Aorta (tissue), 5 donors: Measurements from ENCODE around the gene MAGEB4. TPM values are rescaled to one million over a fixed set of nuclear protein-coding genes. Genes with fewer than 3 reads are reported as not detected.
"Not testable (repeated sequence)": the region's sequence is repeated elsewhere in the genome, so short reads cannot be mapped to it uniquely, and the experiment has no call there.

ENCODE experiments used
- ATAC-seq: fragments of 200-7000 bp; cut with Tn5 transposase; one replicate; pipeline ENCODE4 v1.9.1; 2022; ENCODE audit warnings: moderate library complexity; ENCODE audit not compliant: low FRiP score
- DNase-seq, 2 donors: peaks; one replicate each; pipeline ENCODE4 v3.0.0-alpha.2; 2020
- H3K27ac ChIP-seq, 2 donors: one replicate each; pipeline ENCODE4 v1.5.1; 2013; ENCODE audit warnings: low read length in 2 of 2, mild to moderate bottlenecking in 2 of 2, moderate library complexity in 2 of 2, control low read depth in 1 of 2, inconsistent platforms in 1 of 2, low read depth in 1 of 2
- H3K27me3 ChIP-seq, 2 donors: one replicate each; pipeline ENCODE4 v1.6.1; 2013; ENCODE audit warnings: control low read depth in 1 of 2, low read length in 1 of 2, mild to moderate bottlenecking in 1 of 2, moderate library complexity in 1 of 2; ENCODE audit not compliant: insufficient read depth in 2 of 2, control insufficient read depth in 1 of 2
- H3K36me3 ChIP-seq, 2 donors: one replicate each; pipeline ENCODE4 v1.6.1; 2013; ENCODE audit warnings: control low read depth in 1 of 2, low read length in 1 of 2, mild to moderate bottlenecking in 1 of 2; ENCODE audit not compliant: insufficient read depth in 2 of 2, control insufficient read depth in 1 of 2
- H3K4me1 ChIP-seq, 2 donors: one replicate each; pipeline ENCODE4 v1.6.1; 2013; ENCODE audit warnings: low read length in 2 of 2, control low read depth in 1 of 2, mild to moderate bottlenecking in 1 of 2, moderate library complexity in 1 of 2; ENCODE audit not compliant: insufficient read depth in 2 of 2, control insufficient read depth in 1 of 2
- H3K4me3 ChIP-seq, 2 donors: one replicate each; pipeline ENCODE4 v1.5.1; 2013; ENCODE audit warnings: low read length in 2 of 2, control low read depth in 1 of 2, mild to moderate bottlenecking in 1 of 2
- H3K9me3 ChIP-seq: one replicate; pipeline ENCODE4 v1.6.1; 2013; ENCODE audit warnings: mild to moderate bottlenecking, low read length; ENCODE audit not compliant: control insufficient read depth
- WGBS, 2 donors: extraction: QIAGEN DNeasy Blood & Tissue Kit; methylation state at CpG; one replicate each; pipeline ENCODE4 v1.1.7; 2013; 5-methylcytosine and 5-hydroxymethylcytosine counted together
- intact Hi-C, 2 donors: fragments of 100-400 bp; cut with DNase I; formaldehyde crosslinking; loops; one replicate each; pipeline versions ENCODE4 v1.14.2 to v1.15.0; 2022
- long read RNA-seq, 2 donors: library from polyadenylated mRNA; unstranded; transcript quantifications; one replicate each; pipeline ENCODE4 v2.0.0, GENCODE V29; 2020 to 2021
- polyA plus RNA-seq, 2 donors: library from polyadenylated mRNA; stranded (reverse); fragments of 200-250 nt; gene quantifications; one replicate each; pipeline ENCODE4 v1.2.3, GENCODE V29; 2013
- total RNA-seq, 2 donors: library from RNA; stranded (reverse); fragmentation: NEBNext Ultra II Directional; extraction: Animal tissue kit (Norgen Biotek cat#: 25700); gene quantifications; one replicate each; pipeline ENCODE4 v1.2.1, GENCODE V29; 2021
- donor health status: healthy with polysubstance abuse.
- donor health status: Bipolar disorder and iron deficiency.
- donor health status: DM: no; HTN: no; CAD: no.
- donor health status: DM: no; HTN: no; CAD: no.
- donor health status: DM: yes; HTN: yes; CAD: no.

The MAGEB4 gene
- total RNA-seq (not detected), polyA plus RNA-seq (not detected)
- long read RNA-seq, donor 1: 0 reads
- long read RNA-seq, donor 2: 0 reads

DNA sequence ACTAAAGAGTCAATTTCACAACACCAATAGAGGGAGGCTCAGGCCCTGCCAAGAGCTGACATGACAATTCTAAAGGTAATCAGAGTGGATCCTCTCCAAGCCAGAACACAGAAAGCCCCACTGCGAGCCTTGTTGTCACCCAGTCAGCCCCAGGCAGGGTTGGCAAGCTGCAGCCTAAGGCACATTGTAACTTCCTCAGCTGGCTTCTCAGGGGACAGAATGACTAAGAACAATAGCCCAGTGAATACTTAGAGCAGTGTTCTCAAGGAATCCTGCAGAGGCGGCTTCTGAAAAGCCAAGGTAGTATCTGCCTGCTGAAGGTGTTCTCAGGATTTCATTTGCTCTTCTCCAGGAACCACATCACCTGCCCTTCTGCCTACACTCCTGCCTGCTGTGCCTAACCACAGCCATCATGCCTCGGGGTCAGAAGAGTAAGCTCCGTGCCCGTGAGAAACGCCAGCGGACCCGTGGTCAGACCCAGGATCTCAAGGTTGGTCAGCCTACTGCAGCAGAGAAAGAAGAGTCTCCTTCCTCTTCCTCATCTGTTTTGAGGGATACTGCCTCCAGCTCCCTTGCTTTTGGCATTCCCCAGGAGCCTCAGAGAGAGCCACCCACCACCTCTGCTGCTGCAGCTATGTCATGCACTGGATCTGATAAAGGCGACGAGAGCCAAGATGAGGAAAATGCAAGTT is at the start of gene MAGEB4:
MAGEB4 (plus strand) TSS at position 277 of the 692 bp plus-strand sequence; CDS start at position 413, 136 bp downstream.
- Histone ChIP-seq H3K36me3 (no peaks in the 10 kb centered on the region), H3K4me1 (no peaks in the 10 kb centered on the region), H3K27ac (no peak within 1 kb of the TSS), H3K27me3 (no peaks in the 10 kb centered on the region), H3K4me3 (no peak within 1 kb of the TSS), H3K9me3 (no peaks in the 10 kb centered on the region)
- DNase-seq: no peak
- 88 to 93% methylated on average over 10 of the region's 10 CpGs for WGBS, 2 donors
- no peak for ATAC-seq
- intact Hi-C loops: no loop called here

GRCh38 chrX:30193910-30194309 is 47.9 kb upstream of the MAGEB4 start:
- intact Hi-C loops, DNase-seq, H3K4me1 ChIP-seq, ATAC-seq, H3K27ac ChIP-seq, H3K27me3 ChIP-seq, H3K9me3 ChIP-seq, H3K4me3 ChIP-seq, H3K36me3 ChIP-seq: not testable (repeated sequence)
- 51 to 77% methylated on average over 6 of the region's 6 CpGs for WGBS, 2 donors

DNA sequence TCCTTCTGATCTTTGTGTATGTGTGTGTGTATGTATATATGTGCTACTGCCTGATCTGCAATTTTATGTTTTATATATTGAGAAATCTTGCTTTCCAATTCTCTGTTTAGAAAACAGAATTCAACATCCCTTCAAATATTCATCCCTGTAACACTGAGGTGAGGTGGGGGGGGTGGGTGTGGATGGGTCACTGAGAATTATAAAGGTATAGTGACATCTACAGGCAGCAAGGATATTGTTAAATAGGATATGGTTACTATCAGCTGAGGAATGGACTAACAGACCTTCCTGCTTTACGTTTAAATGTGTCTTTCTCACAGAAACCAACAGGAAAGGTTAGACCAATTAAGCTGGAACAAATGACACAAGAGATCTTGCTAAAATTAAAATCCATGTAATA is 45.5 kb upstream of the MAGEB4 start:
- no peaks in the 10 kb centered on the region for H3K4me1 ChIP-seq
- DNase-seq (no peak), ATAC-seq (no peak)
- no peaks in the 10 kb centered on the region for H3K36me3 ChIP-seq
- no peak overlapping the region for H3K4me3 ChIP-seq
- no peak overlapping the region for H3K27ac ChIP-seq
- no peaks in the 10 kb centered on the region for H3K27me3 ChIP-seq
- intact Hi-C loops: no loop called here
- 17 to 33% methylated on average over 1 of the region's 1 CpG for WGBS, 2 donors
- H3K9me3 ChIP-seq: no peaks in the 10 kb centered on the region

DNA sequence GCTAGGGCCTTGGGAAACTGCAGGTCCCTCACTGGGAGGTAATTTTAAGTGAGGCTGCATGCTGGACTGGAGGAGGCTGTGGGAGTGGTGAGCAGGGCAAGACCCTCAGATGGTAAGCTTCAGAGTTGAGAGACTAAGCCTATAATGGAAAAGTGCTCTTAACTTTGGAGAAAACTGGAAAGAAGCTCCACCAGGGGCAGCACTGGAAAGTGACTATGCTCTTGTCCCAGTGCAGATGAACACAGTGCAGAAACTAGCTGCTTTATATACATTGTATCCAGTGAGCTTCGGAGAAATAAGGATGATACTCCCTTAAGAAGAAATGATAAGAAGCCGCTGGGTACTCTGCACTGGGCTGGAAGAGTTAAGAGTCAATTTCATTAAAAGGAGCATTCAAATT is 29.6 kb upstream of the MAGEB4 start:
- Histone ChIP-seq H3K27me3 (no peaks in the 10 kb centered on the region), H3K4me3 (no peak overlapping the region), H3K9me3 (no peaks in the 10 kb centered on the region), H3K36me3 (no peaks in the 10 kb centered on the region), H3K4me1 (no peaks in the 10 kb centered on the region), H3K27ac (no peak overlapping the region)
- WGBS, 2 donors: 85 to 94% methylated on average over 2 of the region's 2 CpGs
- intact Hi-C loops: no loop called here
- no peak for ATAC-seq
- no peak for DNase-seq

DNA sequence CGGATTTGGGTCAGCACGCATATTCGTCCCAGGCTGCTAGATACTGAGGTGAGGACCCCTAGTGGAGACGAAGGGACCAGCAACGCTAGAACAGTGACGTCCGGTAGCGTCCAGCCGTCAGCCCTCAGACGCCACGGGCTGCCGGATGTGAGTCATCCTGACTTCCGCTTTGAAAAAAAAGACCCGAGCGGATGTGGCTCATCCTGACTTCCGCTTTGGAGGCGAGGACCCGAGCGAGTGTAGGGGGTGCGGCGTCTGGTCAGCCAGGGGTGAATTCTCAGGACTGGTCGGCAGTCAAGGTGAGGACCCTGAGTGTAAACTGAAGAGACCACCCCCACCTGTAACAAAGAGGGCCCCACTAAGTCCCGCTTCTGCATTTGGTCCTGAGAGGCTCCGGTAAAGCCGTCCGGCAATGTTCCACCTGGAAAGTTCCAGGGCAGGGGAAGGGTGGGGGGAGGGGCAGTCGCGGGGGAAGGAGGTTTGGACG is 26.4 kb upstream of the MAGEB4 start, which contains the start of gene MAGEB2:
MAGEB2 (plus strand) TSS at position 207 of the 487 bp plus-strand sequence. CDS start 3,018 bp downstream, outside the sequence.
- intact Hi-C loops: no loop called here
- H3K4me1 ChIP-seq: no peaks in the 10 kb centered on the region
- DNase-seq: no peak
- no peak within 1 kb of the TSS for H3K27ac ChIP-seq
- no peak within 1 kb of the TSS for H3K4me3 ChIP-seq
- no peaks in the 10 kb centered on the region for H3K36me3 ChIP-seq
- H3K9me3 ChIP-seq: no peaks in the 10 kb centered on the region
- 80 to 97% methylated on average over 29 of the region's 29 CpGs for WGBS, 2 donors
- no peaks in the 10 kb centered on the region for H3K27me3 ChIP-seq
- no peak for ATAC-seq

GRCh38 chrX:30217465-30217864 is 24.3 kb upstream of the MAGEB4 start:
- intact Hi-C loops: no loop called here
- H3K4me1 ChIP-seq: no peaks in the 10 kb centered on the region
- no peak overlapping the region for H3K4me3 ChIP-seq
- H3K27ac ChIP-seq: no peak overlapping the region
- no peak for DNase-seq
- no peaks in the 10 kb centered on the region for H3K36me3 ChIP-seq
- H3K27me3 ChIP-seq: no peaks in the 10 kb centered on the region
- no peaks in the 10 kb centered on the region for H3K9me3 ChIP-seq
- WGBS, 2 donors: 60 to 87% methylated on average over 1 of the region's 1 CpG
- ATAC-seq: no peak

DNA sequence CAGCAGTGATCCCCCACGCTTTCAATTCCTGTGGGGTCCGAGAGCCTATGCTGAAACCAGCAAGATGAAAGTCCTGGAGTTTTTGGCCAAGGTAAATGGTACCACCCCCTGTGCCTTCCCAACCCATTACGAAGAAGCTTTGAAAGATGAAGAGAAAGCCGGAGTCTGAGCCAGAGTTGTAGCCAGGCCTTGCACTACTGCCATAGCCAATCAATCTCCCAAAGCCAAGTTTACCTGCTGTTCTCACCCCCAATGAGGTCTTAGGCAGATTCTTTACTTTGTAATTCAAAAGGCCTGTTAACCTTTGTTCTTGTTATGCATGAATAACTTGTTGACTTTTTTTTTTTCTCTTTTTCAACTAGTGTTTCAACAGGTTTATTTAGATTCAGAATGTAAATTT is 22.4 kb upstream of the MAGEB4 start:
- no peaks in the 10 kb centered on the region for H3K4me1 ChIP-seq
- no peaks in the 10 kb centered on the region for H3K27me3 ChIP-seq
- H3K4me3 ChIP-seq: no peak overlapping the region
- intact Hi-C loops: no loop called here
- no peaks in the 10 kb centered on the region for H3K9me3 ChIP-seq
- ATAC-seq: no peak
- H3K27ac ChIP-seq: no peak overlapping the region
- WGBS, 2 donors: 69 to 89% methylated on average over 4 of the region's 4 CpGs
- H3K36me3 ChIP-seq: no peaks in the 10 kb centered on the region
- no peak for DNase-seq

DNA sequence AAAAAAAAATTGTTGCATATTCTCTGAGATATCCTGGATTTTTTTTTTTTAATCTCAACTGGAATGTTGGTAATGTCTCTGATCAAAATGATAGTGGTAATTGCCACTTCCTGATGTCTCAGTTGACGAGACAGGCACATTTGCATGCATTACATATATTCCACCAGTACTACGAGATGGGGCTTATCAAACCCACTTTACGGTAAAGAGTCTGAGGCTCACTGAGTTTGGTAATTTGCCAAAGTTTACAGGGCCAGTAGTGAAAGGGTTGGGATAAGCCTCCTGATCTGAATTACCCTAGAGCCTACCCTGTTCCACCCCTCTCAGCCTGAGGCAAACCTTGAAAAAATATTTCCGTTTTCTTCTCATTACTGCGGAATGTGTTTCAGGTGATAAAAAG is 21.1 kb upstream of the MAGEB4 start:
- 84 to 87% methylated on average over 5 of the region's 5 CpGs for WGBS, 2 donors
- ATAC-seq: no peak
- intact Hi-C loops: no loop called here

DNA sequence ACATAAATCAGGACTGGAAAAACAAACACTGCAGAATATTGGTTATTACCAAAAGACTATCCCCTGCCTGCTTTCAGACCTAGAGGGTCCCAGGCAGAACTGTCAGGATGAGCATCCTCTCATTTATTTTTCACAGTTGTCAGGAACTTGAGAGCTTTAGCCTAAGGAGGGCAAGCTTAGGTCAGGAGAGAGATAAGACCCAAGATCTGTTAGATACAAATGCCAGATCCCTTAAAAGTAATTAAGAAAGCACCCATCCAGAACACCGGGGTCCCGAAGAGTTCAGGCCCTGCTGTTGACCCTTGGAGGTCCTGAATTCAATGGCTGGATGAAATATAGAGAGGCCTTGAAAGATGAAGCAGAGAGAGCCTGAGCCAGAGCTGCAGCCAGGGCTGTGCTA is 17.3 kb upstream of the MAGEB4 start:
- no peak for ATAC-seq
- WGBS, 2 donors: 23 to 41% methylated on average over 2 of the region's 2 CpGs

More for the DNA sequence above, 21.1 kb upstream of the MAGEB4 start:
- H3K36me3 ChIP-seq: no peaks in the 10 kb centered on the region
- no peak overlapping the region for H3K4me3 ChIP-seq
- no peaks in the 10 kb centered on the region for H3K27me3 ChIP-seq
- H3K27ac ChIP-seq: no peak overlapping the region
- no peaks in the 10 kb centered on the region for H3K9me3 ChIP-seq
- H3K4me1 ChIP-seq: no peaks in the 10 kb centered on the region
- DNase-seq: no peak

More for the DNA sequence above, 17.3 kb upstream of the MAGEB4 start:
- Histone ChIP-seq H3K27me3 (no peaks in the 10 kb centered on the region), H3K36me3 (no peaks in the 10 kb centered on the region), H3K4me1 (no peaks in the 10 kb centered on the region), H3K4me3 (no peak overlapping the region), H3K27ac (no peak overlapping the region), H3K9me3 (no peaks in the 10 kb centered on the region)
- intact Hi-C loops: no loop called here
- no peak for DNase-seq
